GM12891 (cell line): ENCODE measurements around the gene ADAD2.

Experiments used
- PAX5 ChIP-seq: IDR thresholded peaks from 2 replicates; pipeline ENCODE4 v1.6.1; 2011; ENCODE audit warnings: low read length, moderate library complexity, mild to moderate bottlenecking; ENCODE audit not compliant: insufficient read depth, severe bottlenecking
- POLR2A ChIP-seq: IDR thresholded peaks from 2 replicates; pipeline ENCODE4 v1.6.1; 2011; ENCODE audit warnings: low read depth, low read length, control low read depth
- POLR2AphosphoS5 ChIP-seq: IDR thresholded peaks from 2 replicates; pipeline ENCODE4 v1.6.1; 2011; ENCODE audit warnings: low read depth, low read length, control low read depth
- POU2F2 ChIP-seq: IDR thresholded peaks from 2 replicates; pipeline ENCODE4 v1.6.1; 2011; ENCODE audit warnings: low read depth, mild to moderate bottlenecking, control low read depth, low read length, moderate library complexity
- SPI1 ChIP-seq: IDR thresholded peaks from 2 replicates; pipeline ENCODE4 v1.6.1; 2011; ENCODE audit warnings: low read depth, low read length, control low read depth
- TAF1 ChIP-seq: IDR thresholded peaks from 2 replicates; pipeline ENCODE4 v1.6.1; 2011; ENCODE audit warnings: low read depth, low read length, control low read depth

DNA sequence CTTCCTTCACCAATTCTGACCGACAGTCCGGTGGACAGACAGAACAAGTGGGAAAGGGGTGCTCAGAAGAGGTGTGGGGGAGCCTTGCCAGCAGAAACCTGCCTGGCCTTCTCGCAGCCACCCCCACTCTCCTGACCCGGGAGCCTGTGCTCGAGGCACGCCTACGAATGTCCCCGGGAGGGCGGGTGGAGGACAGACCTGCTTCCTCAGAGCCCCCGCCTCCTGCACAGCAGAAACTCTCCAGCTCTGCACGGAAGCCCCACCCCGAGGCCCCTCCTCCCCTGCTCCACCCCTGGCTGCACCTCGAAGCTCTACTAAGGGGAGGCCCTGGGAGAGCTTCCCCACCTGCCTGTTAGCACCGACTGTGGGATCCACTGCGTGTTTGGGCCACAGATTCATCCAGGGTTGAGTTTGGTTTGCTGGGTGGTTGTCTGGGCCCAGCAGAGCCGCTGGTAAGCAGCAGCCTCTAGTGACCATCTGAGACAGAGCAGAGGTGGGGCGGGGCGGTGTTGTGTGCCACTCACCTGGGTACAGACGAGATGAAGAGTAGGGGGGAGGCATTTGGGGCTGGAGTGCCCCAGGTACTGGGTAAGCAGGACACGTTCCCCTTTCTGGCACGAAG, 10.3 kb upstream of the ADAD2 start:
- TF ChIP-seq POLR2A (no peak), POLR2AphosphoS5 (no peak), POU2F2 (no peak), TAF1 (no peak), PAX5 (no peak), SPI1 (no peak)
